ENCODE measurements around the gene ATP6V1F. TPM values are rescaled to one million over a fixed set of nuclear protein-coding genes. Genes with fewer than 3 reads are reported as not detected.

The ATP6V1F gene
- total RNA-seq, 1 experiment from 2014 or later, result 115 TPM

DNA sequence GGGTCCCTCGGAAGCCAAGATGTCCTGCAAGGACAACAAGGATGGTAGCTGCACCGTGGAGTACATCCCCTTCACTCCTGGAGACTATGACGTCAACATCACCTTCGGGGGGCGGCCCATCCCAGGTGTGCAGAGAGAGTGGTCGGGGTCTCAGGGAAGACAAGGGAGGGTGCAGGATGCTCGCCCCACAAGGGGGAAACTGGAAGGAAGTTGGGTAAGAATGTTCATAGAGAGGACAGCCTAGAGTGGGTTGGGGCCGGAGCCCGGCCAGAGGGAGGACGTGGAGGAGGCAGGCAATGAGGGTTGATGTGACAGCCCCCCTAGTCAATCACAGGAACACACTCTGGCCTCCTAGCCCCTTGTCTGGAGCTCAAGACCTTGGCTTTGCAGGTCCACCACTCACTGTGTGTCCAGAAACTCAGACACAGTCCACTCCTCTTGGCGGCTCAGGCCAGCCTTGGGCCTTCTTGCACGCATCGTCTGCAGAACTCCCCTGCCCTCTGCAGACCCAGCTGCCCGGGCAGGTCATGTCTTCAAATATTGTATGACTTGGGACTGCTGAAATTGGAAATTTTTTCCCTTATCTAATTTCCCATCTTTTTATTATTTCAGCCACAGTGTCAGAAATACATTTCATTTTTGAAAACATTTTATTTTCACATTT lies 15.7 kb upstream of the ATP6V1F start:
- H2AK5ac ChIP-seq (ENCODE audit: insufficient read length, low read length), result no peak overlapping the region
- H3K4me1 ChIP-seq (ENCODE audit: insufficient read depth, low read length), result no peaks in the 10 kb centered on the region
- H2BK15ac ChIP-seq (ENCODE audit: low read depth, low read length), result no peak overlapping the region
- Mint-ChIP-seq H3K4me3 (no peak overlapping the region), H3K27ac (no peak overlapping the region; a peak in 1 of 7 replicates), H3K4me1 (peaks cover 2 to 5% of the 10 kb centered on the region in 2 experiments; a peak in 3 of 4 replicates), H3K36me3 (ENCODE audit: insufficient read depth in 1 of 3, low read depth in 3 of 3) (peaks cover 0 to 4% (median 0%) of the 10 kb centered on the region in 3 experiments; a peak in 1 of 7 replicates), H3K9me3 (no peaks in the 10 kb centered on the region), H3K27me3 (ENCODE audit: low read depth) (no peaks in the 10 kb centered on the region)
- no peak overlapping the region for H3K27ac ChIP-seq (ENCODE audit: insufficient read length, low read depth, low read length)
- H2BK20ac ChIP-seq (ENCODE audit: low read depth, low read length, poor library complexity, severe bottlenecking), result no peak overlapping the region
- no peaks in the 10 kb centered on the region for H3K79me2 ChIP-seq (ENCODE audit: insufficient read depth, low read length)
- no peak overlapping the region for H3K23ac ChIP-seq (ENCODE audit: insufficient read length, low read depth, low read length)
- no peak overlapping the region for H2BK120ac ChIP-seq (ENCODE audit: low read depth, low read length, poor library complexity, severe bottlenecking)
- DNase-seq, result no peak
- H2BK5ac ChIP-seq (ENCODE audit: insufficient read length, low read length), result no peak overlapping the region
- no peak overlapping the region for H3K14ac ChIP-seq (ENCODE audit: insufficient read depth, low read length)
- H3K56ac ChIP-seq (ENCODE audit: insufficient read length, low read depth, low read length), result no peak overlapping the region
- H3K4ac ChIP-seq (ENCODE audit: low read depth, low read length), result no peak overlapping the region
- no peak overlapping the region for H3K9ac ChIP-seq (ENCODE audit: extremely low read depth, insufficient read length, low read length)
- no CpG with 5 or more reads among the region's 14 CpGs for WGBS (ENCODE audit: extremely low coverage, insufficient read length, low lambda C conversion rate)
- H3K4me2 ChIP-seq (ENCODE audit: insufficient read depth, insufficient read length, low read length), result no peak overlapping the region
- H2AFZ ChIP-seq (ENCODE audit: low read length), result no peak overlapping the region
- H4K91ac ChIP-seq (ENCODE audit: insufficient read length, low read depth, low read length), result no peak overlapping the region
- H4K5ac ChIP-seq (ENCODE audit: insufficient read length, low read depth, low read length), result no peak overlapping the region
- no peak overlapping the region for H3T11ph ChIP-seq (ENCODE audit: low read length)
- H3K18ac ChIP-seq (ENCODE audit: insufficient read length, low read depth, low read length), result no peak overlapping the region
- H3K79me1 ChIP-seq (ENCODE audit: insufficient read depth, low read depth, low read length, poor library complexity, severe bottlenecking), result no peaks in the 10 kb centered on the region
- H3K23me2 ChIP-seq (ENCODE audit: insufficient read length, low read depth, low read length, poor library complexity, severe bottlenecking), result no peaks in the 10 kb centered on the region
- H3K9me3 ChIP-seq (ENCODE audit: control insufficient read depth, low read depth, low read length), result no peaks in the 10 kb centered on the region
- TF ChIP-seq, protein P1, sequence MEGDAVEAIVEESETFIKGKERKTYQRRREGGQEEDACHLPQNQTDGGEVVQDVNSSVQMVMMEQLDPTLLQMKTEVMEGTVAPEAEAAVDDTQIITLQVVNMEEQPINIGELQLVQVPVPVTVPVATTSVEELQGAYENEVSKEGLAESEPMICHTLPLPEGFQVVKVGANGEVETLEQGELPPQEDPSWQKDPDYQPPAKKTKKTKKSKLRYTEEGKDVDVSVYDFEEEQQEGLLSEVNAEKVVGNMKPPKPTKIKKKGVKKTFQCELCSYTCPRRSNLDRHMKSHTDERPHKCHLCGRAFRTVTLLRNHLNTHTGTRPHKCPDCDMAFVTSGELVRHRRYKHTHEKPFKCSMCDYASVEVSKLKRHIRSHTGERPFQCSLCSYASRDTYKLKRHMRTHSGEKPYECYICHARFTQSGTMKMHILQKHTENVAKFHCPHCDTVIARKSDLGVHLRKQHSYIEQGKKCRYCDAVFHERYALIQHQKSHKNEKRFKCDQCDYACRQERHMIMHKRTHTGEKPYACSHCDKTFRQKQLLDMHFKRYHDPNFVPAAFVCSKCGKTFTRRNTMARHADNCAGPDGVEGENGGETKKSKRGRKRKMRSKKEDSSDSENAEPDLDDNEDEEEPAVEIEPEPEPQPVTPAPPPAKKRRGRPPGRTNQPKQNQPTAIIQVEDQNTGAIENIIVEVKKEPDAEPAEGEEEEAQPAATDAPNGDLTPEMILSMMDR (conservative IDR thresholded peaks at IDR 0.05), result no peak
- no peak overlapping the region for H2BK12ac ChIP-seq (ENCODE audit: insufficient read length, low read depth, low read length)
- H4K20me1 ChIP-seq (ENCODE audit: control insufficient read depth, insufficient read depth, insufficient read length), result no peaks in the 10 kb centered on the region
- no peaks in the 10 kb centered on the region for H3K27me3 ChIP-seq (ENCODE audit: insufficient read depth, low read length)
- H4K8ac ChIP-seq (replicated peaks; ENCODE audit: insufficient read length, low read depth, low read length), result no peak overlapping the region

All from H9 (cell line).